HG03066 (cell line): ENCODE results near the gene GAN.
A peak's percentile ranks its signal among the peaks of the same experiment; 100 is the strongest.
"Not testable (repeated sequence)": the region's sequence is repeated elsewhere in the genome, so short reads cannot be mapped to it uniquely, and the experiment has no call there.

ENCODE experiments used
- ATAC-seq: cut with Tn5 transposase; IDR thresholded peaks from one replicate; pipeline ENCODE4 v1.9.1; 2021; ENCODE audit warnings: low read depth; ENCODE audit not compliant: unreplicated experiment

Gene GAN

GRCh38 chr16:81394416-81394815 is 79.7 kb downstream of the GAN start:
- no peak for ATAC-seq

- ATAC-seq: no peak
These were observed 80.3 kb downstream of the GAN start for GRCh38 chr16:81394966-81395655.

- no peak for ATAC-seq
These were observed 82.5 kb downstream of the GAN start for GRCh38 chr16:81397058-81397878.

GRCh38 chr16:81397879-81398520 is 83.2 kb downstream of the GAN start:
- no peak for ATAC-seq

GRCh38 chr16:81399909-81400308 is 85.1 kb downstream of the GAN start:
- no peak for ATAC-seq

- ATAC-seq: no peak
These were observed 86.5 kb downstream of the GAN start for GRCh38 chr16:81401035-81401950.

GRCh38 chr16:81403208-81403600 is 88.4 kb downstream of the GAN start:
- ATAC-seq: no peak

GRCh38 chr16:81403601-81404391 is 89.0 kb downstream of the GAN start:
- peak; percentile 84 for ATAC-seq

GRCh38 chr16:81405002-81405401 is 90.2 kb downstream of the GAN start:
- ATAC-seq: not testable (repeated sequence)

GRCh38 chr16:81405702-81406113 is 90.9 kb downstream of the GAN start:
- no peak for ATAC-seq

GRCh38 chr16:81408409-81408950 is 93.7 kb downstream of the GAN start:
- no peak for ATAC-seq

GRCh38 chr16:81409016-81409556 is 94.3 kb downstream of the GAN start:
- no peak for ATAC-seq

- ATAC-seq: no peak
These were observed 96.0 kb downstream of the GAN start for GRCh38 chr16:81410643-81411293.

GRCh38 chr16:81413245-81413990 is 98.7 kb downstream of the GAN start:
- ATAC-seq: no peak

GRCh38 chr16:81415751-81416150 is 101.0 kb downstream of the GAN start:
- ATAC-seq: no peak

GRCh38 chr16:81416749-81417148 is 102.0 kb downstream of the GAN start:
- no peak for ATAC-seq

- no peak for ATAC-seq
These were observed 102.4 kb downstream of the GAN start for GRCh38 chr16:81417210-81417609.

- no peak for ATAC-seq
These were observed 105.0 kb downstream of the GAN start for GRCh38 chr16:81419806-81420205.
